Measurements from ENCODE around the gene NUAK2.
"Not testable (repeated sequence)": the region's sequence is repeated elsewhere in the genome, so short reads cannot be mapped to it uniquely, and the experiment has no call there.

Gene NUAK2

GRCh38 chr1:205321162-205321958 is at the start of gene NUAK2:
Gene NUAK2 (minus strand): TSS chr1:205321745. CDS start chr1:205321628, 117 bp downstream.
- DNase-seq (ENCODE audit: low read depth in 2 of 2), result peak; percentile 67 to 75

- DNase-seq (ENCODE audit: low read depth in 2 of 2), result no peak
Observed at GRCh38 chr1:205370780-205371179, 49.2 kb upstream of the NUAK2 start.

GRCh38 chr1:205369701-205370123 is 48.2 kb upstream of the NUAK2 start:
- DNase-seq (ENCODE audit: low read depth in 2 of 2), result no peak

- no peak for DNase-seq (ENCODE audit: low read depth in 2 of 2)
Observed at GRCh38 chr1:205368478-205368877, 46.9 kb upstream of the NUAK2 start.

DNA sequence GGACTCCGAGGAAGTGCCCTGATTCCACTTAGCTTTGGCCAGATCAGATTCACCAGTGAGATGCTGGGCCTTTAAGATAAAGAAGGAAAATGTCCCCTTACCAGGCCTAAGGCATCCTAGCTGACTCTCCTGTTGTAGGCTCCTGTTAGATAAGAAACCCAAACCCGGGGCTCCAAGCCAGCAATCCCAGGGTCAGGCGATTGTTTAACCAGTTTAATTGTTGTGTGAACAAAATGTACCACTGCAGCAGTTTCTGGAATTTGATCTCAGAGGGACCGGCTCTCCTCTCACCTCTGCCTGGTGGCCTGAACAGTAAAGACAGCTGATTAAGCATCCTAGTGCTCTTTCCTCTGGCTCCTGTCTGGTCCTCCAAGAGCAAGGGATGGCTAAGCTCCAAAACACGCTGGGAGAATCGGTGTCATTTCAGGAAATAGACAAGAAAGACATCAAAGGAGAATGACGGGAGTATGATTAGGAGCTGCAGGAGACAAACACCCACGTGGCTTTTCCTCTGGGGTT is 44.5 kb upstream of the NUAK2 start:
- DNase-seq (ENCODE audit: low read depth in 2 of 2), result no peak

DNA sequence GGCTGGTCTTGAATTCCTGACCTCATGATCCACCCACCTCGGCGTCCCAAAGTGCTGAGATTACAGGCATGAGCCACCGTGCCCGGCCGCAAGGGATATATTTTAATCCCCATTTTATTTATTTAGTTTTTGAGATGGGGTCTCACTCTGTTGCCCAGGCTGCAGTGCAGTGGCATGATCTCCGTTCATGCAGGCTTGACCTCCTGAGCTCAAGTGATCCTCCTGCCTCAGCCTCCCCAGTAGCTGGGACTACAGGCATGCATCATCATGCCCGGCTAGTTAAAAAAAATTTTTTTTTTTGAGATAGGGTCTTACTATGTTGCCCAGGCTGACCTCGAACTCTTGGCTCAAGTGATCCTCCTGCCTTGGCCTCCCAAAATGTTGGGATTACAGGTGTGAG is 43.5 kb upstream of the NUAK2 start:
- DNase-seq (ENCODE audit: low read depth in 2 of 2), result not testable (repeated sequence)

DNA sequence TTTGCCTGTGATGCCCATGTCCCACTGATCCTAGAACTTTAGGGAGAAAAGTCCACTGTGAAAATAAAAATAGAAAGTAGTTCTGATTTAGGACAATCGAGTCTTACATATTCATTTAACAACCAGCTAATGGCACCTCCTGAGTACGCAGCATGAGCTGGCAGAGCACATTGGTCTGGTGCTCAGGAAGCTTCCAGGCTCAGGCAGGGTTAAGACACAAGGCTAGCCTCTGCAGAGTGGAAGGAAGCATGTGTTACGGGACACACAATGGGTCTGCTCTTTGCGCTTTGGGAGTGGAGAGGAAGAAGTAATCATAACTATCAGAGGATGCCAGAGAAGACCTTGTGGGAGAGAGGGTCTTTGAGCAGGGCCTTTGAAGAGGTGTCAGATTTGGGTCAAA is 39.3 kb upstream of the NUAK2 start:
- DNase-seq (ENCODE audit: low read depth in 2 of 2), result no peak

DNA sequence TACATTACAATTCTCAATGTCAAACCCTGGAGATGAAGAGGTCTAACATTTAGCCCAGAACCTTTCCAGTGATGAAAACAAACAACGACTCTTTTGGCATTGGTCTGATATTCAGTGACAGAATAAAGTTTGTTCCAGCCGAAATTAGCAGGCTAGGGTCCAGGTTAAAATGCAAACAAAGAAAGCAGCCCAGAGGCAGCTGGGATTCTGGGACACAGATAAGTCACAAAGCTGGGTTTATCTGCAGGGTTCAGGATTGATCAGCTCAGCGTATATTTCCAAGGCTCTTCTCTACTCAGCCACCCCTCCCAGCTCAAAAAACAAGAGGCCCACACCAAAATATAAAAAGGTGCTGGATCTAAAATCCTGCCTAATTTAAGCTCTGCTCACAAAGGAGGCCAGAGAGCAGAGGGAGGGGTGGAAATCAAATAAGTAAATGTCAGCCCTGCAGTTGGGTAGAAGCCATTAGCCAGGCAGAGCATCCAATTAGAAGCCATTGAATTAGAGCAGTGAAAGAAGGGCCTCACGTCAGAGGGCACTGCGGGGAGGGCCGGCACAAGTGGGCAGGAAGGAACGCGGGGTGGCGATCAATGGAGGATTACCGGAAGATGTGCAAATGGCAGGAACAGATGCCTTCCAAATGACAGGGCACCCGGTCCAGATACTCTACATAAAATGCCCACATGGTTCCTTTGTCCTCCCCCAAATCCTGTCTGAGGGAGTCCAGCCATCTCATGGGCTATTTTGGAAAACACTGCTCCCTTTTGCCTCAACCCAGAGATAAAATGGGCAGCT is 38.4 kb upstream of the NUAK2 start:
- DNase-seq (ENCODE audit: low read depth in 2 of 2), result no peak

DNA sequence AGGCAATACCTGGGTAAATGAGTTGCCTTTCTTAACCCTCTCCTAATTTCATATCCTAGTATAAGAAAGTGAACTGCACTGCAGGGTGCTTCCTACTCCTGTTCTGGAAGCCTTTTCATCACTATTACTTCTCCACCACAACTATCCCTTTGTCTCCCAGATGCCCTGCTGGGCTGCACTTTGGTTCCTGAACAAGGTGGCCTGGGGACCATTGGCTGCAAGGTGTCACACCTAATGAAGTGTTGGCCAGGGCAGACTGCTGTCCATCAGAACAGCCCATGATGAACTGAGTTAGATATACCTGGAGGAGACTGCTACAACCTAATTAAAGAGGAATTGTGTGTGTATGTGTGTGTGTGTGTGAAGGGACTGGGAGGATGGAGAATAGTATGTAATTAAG is 37.0 kb upstream of the NUAK2 start:
- DNase-seq (ENCODE audit: low read depth in 2 of 2), result no peak

GRCh38 chr1:205357567-205357966 is 36.0 kb upstream of the NUAK2 start:
- no peak for DNase-seq (ENCODE audit: low read depth in 2 of 2)

- DNase-seq (ENCODE audit: low read depth in 2 of 2), result no peak
Observed at GRCh38 chr1:205356440-205357139, 35.0 kb upstream of the NUAK2 start, which contains the start of gene KLHDC8A. Gene KLHDC8A (minus strand): TSS chr1:205356922. CDS start chr1:205343604, 13,318 bp downstream.

DNA sequence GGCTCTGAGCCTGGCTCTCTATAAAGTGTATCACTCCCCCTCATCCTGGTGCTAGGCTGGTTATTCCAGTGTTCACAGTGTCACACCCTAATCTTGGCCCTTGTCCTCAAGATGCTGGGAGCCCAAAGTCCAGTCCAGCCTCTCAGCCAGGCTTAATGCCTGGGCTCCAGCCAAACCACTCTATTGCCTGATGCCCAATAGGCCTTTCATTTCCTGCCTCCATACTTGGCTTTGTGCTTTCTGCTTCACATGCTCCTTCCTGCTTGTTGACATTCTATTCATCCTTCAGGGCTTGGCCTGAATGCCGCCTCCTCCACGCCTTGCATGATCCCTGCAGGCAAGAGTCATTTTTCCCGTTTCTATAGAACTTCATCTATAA is 33.5 kb upstream of the NUAK2 start:
- DNase-seq (ENCODE audit: low read depth in 2 of 2), result no peak

GRCh38 chr1:205354259-205355074 is 32.9 kb upstream of the NUAK2 start:
- DNase-seq (ENCODE audit: low read depth in 2 of 2), result peak in 1 of 2 donors; percentile 30

- DNase-seq (ENCODE audit: low read depth in 2 of 2), result no peak
Observed at GRCh38 chr1:205353612-205354011, 32.1 kb upstream of the NUAK2 start.

GRCh38 chr1:205353191-205353590 is 31.6 kb upstream of the NUAK2 start:
- DNase-seq (ENCODE audit: low read depth in 2 of 2), result no peak

GRCh38 chr1:205351984-205352713 is 30.6 kb upstream of the NUAK2 start:
- no peak for DNase-seq (ENCODE audit: low read depth in 2 of 2)

- DNase-seq (ENCODE audit: low read depth in 2 of 2), result no peak
Observed at GRCh38 chr1:205350691-205351141, 29.2 kb upstream of the NUAK2 start.

GRCh38 chr1:205350124-205350523 is 28.6 kb upstream of the NUAK2 start:
- no peak for DNase-seq (ENCODE audit: low read depth in 2 of 2)

- no peak for DNase-seq (ENCODE audit: low read depth in 2 of 2)
Observed at GRCh38 chr1:205348554-205349487, 27.3 kb upstream of the NUAK2 start.

Measured in stimulated activated CD8-positive, alpha-beta memory T cell treated with anti-CD3 and anti-CD28 coated beads, Interleukin-15, amount 100 ng/mL, for 48 hours (primary cell).